ENCODE results near the gene EVI5.
"Not testable (repeated sequence)": the region's sequence is repeated elsewhere in the genome, so short reads cannot be mapped to it uniquely, and the experiment has no call there.

Gene EVI5

DNA sequence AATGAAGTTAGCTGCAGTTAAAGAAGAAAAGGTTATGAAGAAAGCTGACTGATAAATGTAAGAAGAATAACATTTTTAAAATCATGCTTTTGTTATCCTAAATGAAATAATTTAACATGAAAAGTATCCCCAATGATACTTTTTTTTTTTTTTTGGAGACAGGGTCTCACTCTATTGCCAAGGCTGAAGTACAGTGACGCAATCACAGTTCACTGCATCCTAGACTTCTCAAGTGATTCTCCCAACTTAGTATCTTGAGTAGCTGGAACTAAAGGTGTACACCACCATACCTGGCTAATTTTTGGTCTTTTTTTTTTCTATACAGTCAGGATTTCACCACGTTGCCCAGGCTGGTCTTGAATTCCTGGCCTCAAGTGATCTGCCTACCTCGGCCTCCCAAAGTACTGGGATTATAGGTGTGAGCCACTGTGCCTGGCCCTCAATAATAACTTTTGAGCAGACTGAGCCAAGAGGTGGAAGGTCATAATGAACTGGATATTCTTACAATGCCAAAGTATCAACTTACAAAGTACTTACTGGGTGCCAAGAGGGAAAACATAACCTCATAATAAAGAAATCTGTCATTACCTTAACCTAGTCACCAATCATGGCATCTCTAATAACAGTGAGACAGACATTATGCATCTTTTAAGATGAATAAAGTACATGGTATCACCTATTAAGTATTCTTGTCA is 94.5 kb downstream of the EVI5 start:
- DNase-seq (ENCODE audit: low read depth), result no peak

DNA sequence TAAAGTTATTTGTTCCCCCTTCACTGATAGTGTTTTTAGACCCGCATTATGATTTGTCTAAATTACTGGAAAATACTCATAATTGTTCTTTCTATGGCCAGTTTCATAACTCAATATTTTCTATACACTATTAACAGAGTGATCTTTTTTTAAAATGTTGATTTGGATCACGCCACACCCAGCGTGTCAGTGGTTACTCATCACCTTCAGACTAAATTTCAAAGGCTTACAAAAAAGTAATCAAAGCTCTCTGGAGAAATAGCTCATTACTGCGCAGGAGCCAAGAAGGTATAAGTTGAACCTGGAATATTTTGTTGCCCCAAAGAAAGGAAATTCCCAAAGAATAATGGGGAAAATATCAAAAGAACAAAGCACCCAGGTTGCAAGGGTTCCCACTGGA is 104.9 kb downstream of the EVI5 start:
- no peak for DNase-seq (ENCODE audit: low read depth)

DNA sequence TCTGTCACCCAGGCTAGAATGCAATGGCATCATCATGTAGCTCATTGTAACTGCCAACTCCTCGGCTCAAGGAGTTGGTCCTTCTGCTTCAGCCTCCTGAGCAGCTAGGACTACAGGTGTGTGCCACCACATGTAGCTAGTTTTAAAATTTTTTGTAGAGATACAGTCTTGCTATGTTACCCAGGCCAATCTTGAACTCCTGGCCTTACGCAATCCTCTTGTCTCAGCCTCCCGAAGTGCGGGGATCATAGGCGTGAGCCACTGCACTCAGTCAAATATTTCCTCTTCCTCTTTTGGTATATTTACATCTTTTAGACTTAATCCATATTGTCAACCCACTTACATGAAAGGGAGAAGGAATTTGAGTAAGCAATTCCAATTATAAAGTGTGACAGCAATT is 121.1 kb downstream of the EVI5 start:
- no peak for DNase-seq (ENCODE audit: low read depth)

DNA sequence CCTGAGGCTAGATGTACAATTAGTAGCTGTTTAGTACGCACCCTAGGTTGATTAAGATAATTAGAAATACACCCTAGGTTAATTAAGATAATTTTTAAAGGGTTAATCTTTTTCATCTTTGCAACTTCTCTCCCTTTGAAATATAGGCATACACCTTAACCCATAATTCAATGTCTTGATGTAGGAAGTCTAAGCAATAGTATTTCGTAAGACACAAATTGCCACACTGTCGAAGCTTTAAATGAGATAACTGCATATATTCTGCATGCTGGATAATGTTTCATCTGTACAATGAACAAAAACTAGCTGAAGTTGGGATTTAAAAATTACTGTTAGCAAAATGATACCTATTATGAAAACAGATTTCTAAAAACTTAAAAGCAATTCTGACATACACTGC is 122.9 kb downstream of the EVI5 start:
- no peak for DNase-seq (ENCODE audit: low read depth)

DNA sequence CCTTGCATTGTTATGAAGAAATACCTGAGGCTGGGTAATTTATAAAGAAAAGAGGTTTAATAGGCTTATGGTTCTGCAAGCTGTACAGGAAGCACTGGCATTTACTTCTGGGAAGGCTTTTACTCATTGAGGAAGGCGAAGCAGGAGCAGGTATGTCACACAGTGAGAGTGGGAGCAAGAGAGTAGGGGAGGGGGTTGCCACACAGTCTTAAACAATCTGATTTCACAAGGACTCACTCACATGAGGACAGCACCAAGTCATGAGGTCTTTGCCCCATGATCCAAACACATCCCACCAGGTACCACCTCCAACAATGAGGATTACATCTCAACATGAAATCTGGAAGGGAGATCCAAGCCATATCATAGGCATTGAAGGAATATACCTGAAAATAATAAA is 127.2 kb downstream of the EVI5 start:
- no peak for DNase-seq (ENCODE audit: low read depth)

DNA sequence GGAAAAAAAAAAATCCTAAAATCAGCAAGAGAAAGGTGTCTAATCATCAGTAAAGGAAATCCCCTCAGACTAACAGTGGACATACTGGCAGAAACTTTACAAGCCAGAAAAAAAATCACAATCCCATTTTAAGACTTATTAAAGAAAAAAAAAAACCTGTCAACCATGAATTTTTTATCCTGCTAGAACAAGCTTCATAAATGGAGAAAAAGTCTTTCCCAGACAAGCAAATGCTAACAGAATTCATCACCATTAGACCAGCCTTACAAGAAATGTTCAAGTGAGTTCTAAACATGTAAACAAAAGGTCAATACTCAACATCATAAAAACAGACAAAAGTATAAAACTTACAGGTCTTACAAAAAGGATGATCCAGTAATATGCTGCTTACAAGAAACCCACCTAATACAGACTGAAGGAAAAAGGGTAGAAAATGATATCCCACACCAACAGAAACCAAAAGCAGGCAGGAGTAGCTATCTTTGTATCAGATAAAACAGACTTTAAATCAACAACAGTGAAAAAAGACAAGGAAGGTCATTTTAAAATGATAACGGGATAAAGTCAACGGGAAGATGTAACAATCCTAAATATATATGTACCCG is 129.6 kb downstream of the EVI5 start:
- no peak for DNase-seq (ENCODE audit: low read depth)

DNA sequence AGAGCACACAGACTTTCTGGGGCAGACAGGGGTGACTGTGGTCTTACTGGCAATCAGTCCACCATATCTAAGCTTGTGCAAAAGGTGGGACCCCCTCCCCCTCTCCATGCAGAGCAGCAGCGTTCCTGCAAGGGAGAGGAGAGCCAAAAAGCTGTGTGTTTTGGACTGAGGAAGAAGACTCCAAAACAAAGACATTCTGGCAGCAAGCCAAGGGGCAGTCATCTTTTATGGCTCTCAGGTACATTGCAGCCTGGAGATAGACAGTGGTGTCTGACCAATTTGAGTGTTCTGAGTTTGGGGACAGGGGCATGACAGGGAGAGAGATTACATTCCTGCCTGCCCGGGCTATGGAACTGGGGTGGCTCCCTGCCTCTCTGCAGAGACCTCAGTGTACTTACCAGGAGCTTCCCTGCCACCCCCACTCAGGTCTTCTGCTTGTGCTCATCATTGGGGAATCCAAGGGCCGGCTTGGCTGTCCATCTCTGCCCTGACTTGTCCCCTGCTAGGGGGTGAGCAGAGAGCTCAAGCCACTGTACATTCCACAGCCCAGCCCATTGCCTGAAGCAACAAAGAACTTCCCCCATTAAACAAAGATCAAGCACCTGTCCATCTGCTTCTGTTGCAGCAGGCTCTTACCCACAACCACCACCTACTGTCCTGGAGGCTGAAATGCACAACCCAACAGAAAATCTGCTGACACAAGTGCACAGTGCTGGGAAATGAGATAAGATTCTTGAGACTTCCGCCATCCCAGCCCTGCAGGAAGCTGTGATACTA is 131.1 kb downstream of the EVI5 start:
- DNase-seq (ENCODE audit: low read depth), result no peak

DNA sequence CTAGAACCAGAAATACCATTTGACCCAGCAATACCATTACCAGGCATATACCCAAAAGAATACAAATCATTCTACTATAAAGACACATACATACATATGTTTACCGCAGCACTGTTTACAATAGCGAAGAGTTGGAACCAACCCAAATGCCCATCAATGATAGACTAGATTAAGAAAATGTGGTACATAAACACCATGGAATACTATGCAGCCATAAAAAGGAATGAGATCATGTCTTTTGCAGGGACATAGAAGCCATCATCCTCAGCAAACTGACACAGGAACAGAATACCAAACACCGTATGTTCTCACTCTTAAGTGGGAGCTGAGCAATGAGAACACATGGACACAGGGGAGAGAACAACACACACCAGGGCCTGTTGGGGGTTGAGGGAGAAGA is 144.2 kb downstream of the EVI5 start:
- DNase-seq (ENCODE audit: low read depth), result not testable (repeated sequence)

DNA sequence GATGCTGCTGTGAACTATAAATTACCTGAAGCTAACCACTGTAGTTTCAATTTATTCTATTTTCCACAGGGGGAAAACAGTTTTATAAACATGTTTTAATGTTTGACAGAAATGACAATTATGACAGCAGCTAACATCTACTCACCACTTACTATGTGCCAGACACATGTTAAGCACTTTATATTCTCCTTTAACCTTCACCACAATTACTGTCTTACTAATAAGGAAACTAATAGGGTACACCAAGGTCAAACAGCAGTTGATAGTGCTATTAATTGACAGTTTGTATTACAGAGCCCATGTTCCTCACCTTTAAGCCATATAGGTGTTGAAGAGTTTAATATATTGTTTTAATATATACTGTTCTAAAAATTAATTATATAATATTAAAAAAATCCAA is 146.4 kb downstream of the EVI5 start:
- DNase-seq (ENCODE audit: low read depth), result no peak

DNA sequence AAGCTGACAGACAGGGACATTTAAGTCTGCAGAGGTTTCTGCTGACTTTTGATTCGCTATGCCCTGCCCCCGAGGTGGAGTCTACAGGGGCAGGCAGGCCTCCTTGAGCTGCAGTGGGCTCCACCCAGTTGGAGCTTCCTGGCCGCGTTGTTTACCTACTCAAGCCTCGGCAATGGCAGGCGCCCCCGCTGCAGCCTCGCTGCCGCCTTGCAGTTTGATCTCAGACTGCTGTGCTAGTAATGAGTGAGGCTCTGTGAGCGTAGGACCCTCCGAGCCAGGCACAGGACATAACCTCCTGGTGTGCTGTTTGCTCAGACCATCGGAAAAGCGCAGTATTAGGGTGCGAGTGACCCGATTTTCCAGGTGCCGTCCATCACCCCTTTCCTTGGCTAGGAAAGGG is 149.7 kb downstream of the EVI5 start:
- not testable (repeated sequence) for DNase-seq (ENCODE audit: low read depth)

DNA sequence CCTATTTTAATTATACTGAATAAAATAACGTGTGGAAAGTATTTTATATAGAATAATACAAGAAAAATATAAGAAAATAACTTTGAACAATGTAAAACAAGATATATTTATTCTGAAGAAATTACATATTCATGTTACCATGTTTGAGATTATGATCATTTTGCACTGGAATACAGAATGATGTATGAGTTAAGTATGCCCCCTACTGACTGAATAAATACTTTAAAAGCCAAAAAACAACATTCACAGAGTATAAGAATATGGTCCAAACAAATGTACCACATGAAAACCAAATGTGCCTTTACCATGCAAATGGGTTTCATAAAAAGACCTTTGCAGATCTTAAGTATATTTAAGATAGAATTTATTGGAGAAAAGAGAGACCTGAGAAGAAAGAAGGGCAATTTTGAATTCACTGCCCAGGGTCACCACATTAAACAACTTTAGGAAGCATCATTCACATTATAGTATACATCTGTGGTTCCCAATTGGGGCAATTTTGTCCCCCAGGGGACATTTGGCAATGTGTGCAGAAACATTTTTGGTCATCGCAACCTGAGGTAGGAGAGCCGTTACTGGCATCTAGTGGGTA is 161.6 kb downstream of the EVI5 start:
- no peak for DNase-seq (ENCODE audit: low read depth)

DNA sequence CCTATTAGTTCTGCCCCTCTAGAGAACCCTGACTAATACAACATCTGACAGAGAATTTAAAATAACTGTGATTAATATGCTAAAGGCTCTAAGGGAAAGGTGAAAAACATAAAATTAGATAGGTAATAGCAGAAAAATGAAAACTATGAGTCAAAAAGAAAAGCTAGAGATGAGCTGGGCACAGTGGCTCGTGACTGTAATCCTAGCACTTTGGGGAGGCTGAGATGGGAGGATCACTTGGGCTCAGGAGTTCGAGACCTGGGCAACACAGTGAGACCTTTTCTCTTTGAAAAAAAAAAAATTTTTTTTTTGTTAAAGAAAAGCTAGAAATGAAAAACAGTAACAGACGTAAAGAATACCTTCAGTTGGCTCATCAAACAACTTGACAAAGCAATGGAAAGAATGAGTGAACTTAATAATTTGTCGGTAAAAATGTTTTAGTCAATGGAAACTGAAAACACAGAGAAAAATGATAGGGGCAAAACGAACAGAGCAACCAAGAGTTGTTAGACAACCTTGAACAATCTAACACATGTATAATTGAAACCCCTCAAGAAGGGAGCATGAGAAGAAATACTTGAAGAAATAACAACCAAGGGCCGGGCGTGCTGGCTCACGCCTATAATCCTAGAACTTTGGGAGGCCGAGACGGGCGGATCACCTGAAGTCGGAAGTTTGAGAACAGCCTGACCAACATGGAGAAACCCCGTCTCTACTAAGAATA is 165.3 kb downstream of the EVI5 start:
- no peak for DNase-seq (ENCODE audit: low read depth)

DNA sequence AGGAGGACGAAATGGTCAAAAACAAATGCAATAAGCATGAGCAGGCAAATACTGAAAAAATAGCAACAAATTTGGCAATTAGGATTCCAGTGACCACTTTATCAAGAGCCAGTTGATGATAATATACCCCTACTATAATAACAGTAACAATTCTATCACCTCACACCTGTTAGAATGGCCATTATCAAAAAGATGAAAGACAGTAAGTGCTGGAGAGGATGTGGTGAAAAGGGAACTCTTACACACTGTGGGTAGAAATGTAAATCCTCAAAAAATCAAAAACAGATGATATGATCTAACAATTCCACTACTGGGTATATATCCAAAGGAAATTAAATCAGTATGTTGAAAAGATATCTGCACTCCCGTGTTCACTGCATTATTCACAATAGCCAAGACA is 183.9 kb downstream of the EVI5 start:
- DNase-seq (ENCODE audit: low read depth), result no peak

DNA sequence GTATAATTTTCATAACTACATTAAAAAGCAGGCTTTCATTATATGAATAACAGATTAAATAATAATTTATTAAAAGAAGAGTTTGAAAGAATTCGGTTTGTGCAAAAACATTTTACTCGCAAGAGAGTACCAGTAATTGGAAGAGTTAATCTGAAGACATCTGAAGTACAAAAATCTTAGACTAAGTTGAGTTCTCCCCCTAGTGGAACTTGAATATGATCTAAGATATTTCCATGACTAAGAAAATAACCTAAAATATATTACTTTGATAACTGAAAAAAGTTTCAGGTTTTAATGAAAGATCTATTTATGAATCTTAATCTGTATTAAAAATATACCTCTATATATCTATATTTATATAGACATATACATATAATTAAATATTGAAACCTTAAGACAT is 185.7 kb downstream of the EVI5 start:
- no peak for DNase-seq (ENCODE audit: low read depth)

DNA sequence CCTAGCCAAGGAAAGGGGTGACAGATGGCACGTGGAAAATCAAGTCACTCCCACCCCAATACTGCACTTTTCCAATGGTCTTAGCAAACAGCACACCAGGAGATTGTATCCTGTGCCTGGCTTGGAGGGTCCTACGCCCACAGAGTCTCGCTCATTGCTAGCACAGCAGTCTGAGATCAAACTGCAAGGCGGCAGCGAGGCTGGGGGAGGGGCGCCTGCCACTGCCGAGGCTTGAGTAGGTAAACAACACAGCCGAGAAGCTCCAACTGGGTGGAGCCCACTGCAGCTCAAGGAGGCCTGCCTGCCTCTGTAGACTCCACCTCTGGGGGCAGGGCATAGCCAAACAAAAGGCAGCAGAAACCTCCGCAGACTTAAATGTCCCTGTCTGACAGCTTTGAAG is 195.5 kb downstream of the EVI5 start:
- not testable (repeated sequence) for DNase-seq (ENCODE audit: low read depth)

DNA sequence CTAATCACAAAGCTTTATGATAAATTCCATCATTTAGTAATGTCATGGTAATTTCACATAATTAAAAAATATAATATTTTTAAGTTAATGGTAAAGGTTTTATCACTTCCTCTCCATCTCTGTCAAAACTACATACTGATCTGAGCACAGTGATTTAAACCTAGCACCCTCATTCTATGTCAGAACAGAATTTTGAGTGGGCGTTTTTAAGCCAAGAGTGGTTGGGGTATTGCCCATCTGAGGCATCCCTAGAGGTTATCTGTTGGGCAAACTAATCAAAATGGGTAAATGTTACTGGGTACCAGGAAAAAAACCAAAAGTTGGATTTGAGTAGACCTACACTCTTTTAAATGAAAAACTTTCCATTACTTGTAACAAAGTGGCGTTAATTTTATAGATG is 197.5 kb downstream of the EVI5 start:
- DNase-seq (ENCODE audit: low read depth), result no peak

DNA sequence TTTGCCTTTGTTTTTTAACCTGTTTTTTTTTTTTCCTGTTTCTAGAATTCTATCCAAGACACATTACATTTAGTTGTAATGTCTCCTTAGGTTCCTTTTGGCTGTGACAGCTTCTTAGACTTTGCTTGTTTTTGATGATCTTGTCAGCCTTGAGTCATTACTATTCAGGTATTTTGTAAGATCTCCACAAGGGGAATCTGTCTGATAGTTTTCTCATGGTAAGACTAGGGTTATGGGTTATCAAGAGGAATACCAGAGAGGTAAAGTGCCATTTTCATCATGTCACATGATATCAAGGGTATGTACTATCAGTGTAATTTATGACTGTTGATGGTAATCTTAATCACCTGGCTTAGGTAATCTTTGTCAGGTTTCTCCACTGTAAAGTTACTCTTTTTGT is 199.1 kb downstream of the EVI5 start:
- DNase-seq (ENCODE audit: low read depth), result no peak

DNA sequence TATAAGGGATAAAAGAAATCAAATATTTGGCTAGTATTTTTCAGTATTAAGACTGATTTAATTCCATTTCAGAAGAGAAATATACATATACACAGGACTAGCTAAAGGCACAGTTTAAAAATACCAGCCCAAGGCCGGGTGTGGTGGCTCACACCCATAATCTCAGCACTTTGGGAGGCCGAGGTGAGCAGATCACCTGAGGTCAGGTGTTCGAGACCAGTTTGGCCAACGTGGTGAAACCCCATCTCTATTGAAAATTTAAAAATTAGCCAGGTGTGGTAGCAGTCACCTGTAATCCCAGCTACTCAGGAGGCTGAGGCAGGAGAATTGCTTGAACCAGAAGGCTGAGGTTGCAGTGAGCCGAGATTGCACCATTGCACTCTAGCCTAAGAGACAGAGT is 200.1 kb downstream of the EVI5 start:
- not testable (repeated sequence) for DNase-seq (ENCODE audit: low read depth)

DNA sequence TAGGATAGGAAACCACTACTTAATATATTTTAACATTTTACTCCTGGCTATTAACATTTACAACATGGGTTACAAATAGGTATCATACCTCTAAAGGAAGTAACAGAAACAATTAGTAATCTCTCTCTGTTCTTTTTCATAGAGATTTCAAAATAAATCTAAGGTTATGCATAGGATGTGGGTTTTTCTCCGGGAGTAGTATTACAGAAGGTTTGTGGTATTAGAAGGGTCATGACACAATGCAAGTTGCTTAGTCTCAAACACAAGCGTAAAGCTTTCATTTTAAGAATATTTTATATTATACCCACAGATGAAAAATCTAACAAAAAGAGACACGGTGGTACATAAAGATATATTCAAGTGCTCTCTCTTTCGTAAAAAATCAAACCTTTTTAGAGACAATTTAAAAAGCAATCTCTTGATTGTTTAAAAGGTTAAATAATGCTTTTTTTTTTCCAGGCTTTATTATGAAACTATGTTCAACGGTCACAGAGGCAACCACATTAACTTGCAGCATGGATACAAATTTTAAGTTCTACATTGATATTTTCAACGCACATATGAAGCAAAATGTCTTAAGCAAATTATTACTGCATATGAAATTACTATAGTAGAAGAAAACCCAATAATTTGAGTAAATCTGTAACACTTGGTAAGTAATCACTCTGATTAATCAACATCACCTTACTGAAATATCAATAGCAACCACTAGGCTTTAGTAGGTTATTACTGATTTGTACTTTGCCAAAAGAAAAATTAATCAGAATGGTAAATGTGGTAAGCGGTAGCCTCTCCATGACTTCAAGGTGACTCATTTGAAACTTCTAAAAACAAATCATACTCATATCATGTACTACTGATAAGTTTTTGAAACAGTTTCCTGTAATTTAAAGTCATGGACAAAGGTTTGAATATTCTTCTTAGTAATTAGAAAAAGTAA is 200.8 kb downstream of the EVI5 start:
- no peak for DNase-seq (ENCODE audit: low read depth)

DNA sequence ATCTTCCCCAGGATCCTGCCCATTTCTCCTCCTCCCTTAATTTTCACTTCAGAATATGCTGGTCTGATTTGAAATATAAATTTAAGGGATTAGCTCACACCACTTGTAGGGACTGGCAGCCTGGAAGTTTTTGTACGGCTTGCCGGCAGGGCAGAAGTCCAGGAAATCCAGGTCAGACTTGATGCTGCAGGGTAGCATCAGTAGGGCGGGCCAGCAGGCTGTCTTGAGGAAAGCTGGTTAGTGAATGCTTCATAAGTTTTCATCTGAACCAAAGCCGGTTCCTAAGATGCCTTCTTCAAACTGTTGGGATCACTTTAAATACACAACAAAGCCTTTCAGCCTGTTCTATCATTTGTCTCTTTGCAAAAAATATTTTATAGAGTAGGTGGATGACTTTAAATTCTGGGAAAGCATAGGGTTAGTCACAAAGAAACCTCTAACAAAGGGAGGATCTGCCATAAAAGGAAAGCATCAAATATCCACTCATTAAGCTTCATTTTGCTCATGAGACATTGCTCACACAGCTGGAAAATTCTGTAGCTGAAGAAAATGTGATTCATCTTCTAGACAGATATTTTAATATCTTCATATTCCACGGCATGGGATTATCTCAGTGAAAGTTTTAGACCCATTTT is 207.5 kb downstream of the EVI5 start:
- no peak for DNase-seq (ENCODE audit: low read depth)

DNA sequence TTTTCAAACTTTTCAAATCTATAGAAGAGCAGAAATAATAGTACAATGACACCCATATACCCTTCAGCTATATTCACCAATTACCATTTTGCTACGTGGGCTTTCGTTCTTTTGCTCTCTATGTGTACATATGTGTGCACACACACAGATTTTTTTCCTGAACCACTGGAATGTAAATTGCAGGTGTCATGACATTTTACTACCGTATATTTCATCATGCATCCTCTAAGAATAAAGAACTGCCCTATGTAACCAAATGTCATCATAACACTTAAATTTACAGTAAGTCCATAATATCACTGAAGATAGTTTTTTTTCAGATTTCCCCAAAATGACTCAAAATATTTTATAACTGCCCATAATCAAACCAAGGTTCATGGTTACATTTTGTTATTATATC is 209.8 kb downstream of the EVI5 start:
- no peak for DNase-seq (ENCODE audit: low read depth)

Measured in activated gamma-delta T cell treated with anti-CD3 and anti-CD28 coated beads, Interleukin-2, amount 50 U/mL, for 16 hours (primary cell).